ENCODE results near the gene TPSD1.
"Not testable (repeated sequence)": the region's sequence is repeated elsewhere in the genome, so short reads cannot be mapped to it uniquely, and the experiment has no call there.

TPSD1 gene

GRCh38 chr16:1244881-1245280 is 11.0 kb upstream of the TPSD1 start:
- Histone ChIP-seq H3K9ac (ENCODE audit: low read length) (no peak overlapping the region), H3K4me1 (ENCODE audit: control insufficient read depth in 1 of 2, insufficient read depth in 2 of 2, low read length in 2 of 2) (no peaks in the 10 kb centered on the region), H3K14ac (ENCODE audit: low read length) (no peak overlapping the region), H4K8ac (ENCODE audit: low read depth, low read length) (no peak overlapping the region), H2BK120ac (ENCODE audit: insufficient read depth, low read length, poor library complexity) (no peak overlapping the region), H2BK5ac (ENCODE audit: low read depth, low read length, poor library complexity) (no peak overlapping the region), H3K27me3 (ENCODE audit: insufficient read depth, low read length) (no peaks in the 10 kb centered on the region), H3K23ac (ENCODE audit: low read length) (no peak overlapping the region), H2AFZ (ENCODE audit: insufficient read depth, low read length, poor library complexity) (no peak overlapping the region), H3K36me3 (ENCODE audit: control insufficient read depth in 1 of 2, insufficient read depth in 2 of 2, low read length in 2 of 2) (no peaks in the 10 kb centered on the region), H2BK12ac (ENCODE audit: low read length) (no peak overlapping the region), H3K18ac (ENCODE audit: low read length) (no peak overlapping the region), H3K27ac (ENCODE audit: low read depth, low read length) (no peak overlapping the region), H4K91ac (ENCODE audit: low read depth, low read length) (no peak overlapping the region), H3K79me1 (ENCODE audit: low read length) (no peaks in the 10 kb centered on the region), H3K4me2 (ENCODE audit: low read length) (no peak overlapping the region), H3K9me3 (ENCODE audit: insufficient read depth, low read depth, low read length) (peaks cover 6% of the 10 kb centered on the region), H3K79me2 (ENCODE audit: control insufficient read depth, insufficient read depth, low read length, poor library complexity) (no peaks in the 10 kb centered on the region), H3K4ac (ENCODE audit: low read depth, low read length) (no peak overlapping the region), H4K12ac (ENCODE audit: low read depth, low read length) (no peak overlapping the region), H2AK5ac (ENCODE audit: low read length) (no peak overlapping the region), H3K4me3 (ENCODE audit: low read depth, low read length) (no peak overlapping the region)
- peak in 1 of 2 donors; percentile 48 for DNase-seq
- WGBS (ENCODE audit: extremely low coverage, insufficient coverage, insufficient read length) = no CpG with 5 or more reads among the region's 12 CpGs

GRCh38 chr16:1245452-1246020 is 10.3 kb upstream of the TPSD1 start:
- Histone ChIP-seq H3K27ac (ENCODE audit: low read depth, low read length) (no peak overlapping the region), H3K9me3 (ENCODE audit: insufficient read depth, low read depth, low read length) (peaks cover 6% of the 10 kb centered on the region), H2AK5ac (ENCODE audit: low read length) (no peak overlapping the region), H3K23ac (ENCODE audit: low read length) (no peak overlapping the region), H3K36me3 (ENCODE audit: control insufficient read depth in 1 of 2, insufficient read depth in 2 of 2, low read length in 2 of 2) (no peaks in the 10 kb centered on the region), H4K8ac (ENCODE audit: low read depth, low read length) (no peak overlapping the region), H3K79me1 (ENCODE audit: low read length) (no peaks in the 10 kb centered on the region), H3K14ac (ENCODE audit: low read length) (no peak overlapping the region), H3K27me3 (ENCODE audit: insufficient read depth, low read length) (no peaks in the 10 kb centered on the region), H3K79me2 (ENCODE audit: control insufficient read depth, insufficient read depth, low read length, poor library complexity) (no peaks in the 10 kb centered on the region), H3K9ac (ENCODE audit: low read length) (no peak overlapping the region), H3K4ac (ENCODE audit: low read depth, low read length) (no peak overlapping the region), H2AFZ (ENCODE audit: insufficient read depth, low read length, poor library complexity) (no peak overlapping the region), H2BK120ac (ENCODE audit: insufficient read depth, low read length, poor library complexity) (no peak overlapping the region), H2BK5ac (ENCODE audit: low read depth, low read length, poor library complexity) (no peak overlapping the region), H4K12ac (ENCODE audit: low read depth, low read length) (no peak overlapping the region), H3K4me1 (ENCODE audit: control insufficient read depth in 1 of 2, insufficient read depth in 2 of 2, low read length in 2 of 2) (no peaks in the 10 kb centered on the region), H3K4me3 (ENCODE audit: low read depth, low read length) (no peak overlapping the region), H3K4me2 (ENCODE audit: low read length) (no peak overlapping the region), H4K91ac (ENCODE audit: low read depth, low read length) (no peak overlapping the region), H3K18ac (ENCODE audit: low read length) (no peak overlapping the region), H2BK12ac (ENCODE audit: low read length) (no peak overlapping the region)
- no peak for DNase-seq
- no CpG with 5 or more reads among the region's 22 CpGs for WGBS (ENCODE audit: extremely low coverage, insufficient coverage, insufficient read length)

- H2AFZ ChIP-seq (ENCODE audit: insufficient read depth, low read length, poor library complexity); H3K36me3 ChIP-seq (ENCODE audit: control insufficient read depth in 1 of 2, insufficient read depth in 2 of 2, low read length in 2 of 2); H2BK12ac ChIP-seq (ENCODE audit: low read length); H3K79me1 ChIP-seq (ENCODE audit: low read length); H3K9me3 ChIP-seq (ENCODE audit: insufficient read depth, low read depth, low read length); H2AK5ac ChIP-seq (ENCODE audit: low read length); H3K9ac ChIP-seq (ENCODE audit: low read length); DNase-seq; H3K27ac ChIP-seq (ENCODE audit: low read depth, low read length); H3K4me1 ChIP-seq (ENCODE audit: control insufficient read depth in 1 of 2, insufficient read depth in 2 of 2, low read length in 2 of 2); H3K27me3 ChIP-seq (ENCODE audit: insufficient read depth, low read length); H2BK120ac ChIP-seq (ENCODE audit: insufficient read depth, low read length, poor library complexity); H3K4ac ChIP-seq (ENCODE audit: low read depth, low read length); H4K91ac ChIP-seq (ENCODE audit: low read depth, low read length); H3K14ac ChIP-seq (ENCODE audit: low read length); H4K12ac ChIP-seq (ENCODE audit: low read depth, low read length); H3K4me2 ChIP-seq (ENCODE audit: low read length); H4K8ac ChIP-seq (ENCODE audit: low read depth, low read length); H3K18ac ChIP-seq (ENCODE audit: low read length); H2BK5ac ChIP-seq (ENCODE audit: low read depth, low read length, poor library complexity); H3K79me2 ChIP-seq (ENCODE audit: control insufficient read depth, insufficient read depth, low read length, poor library complexity): not testable (repeated sequence)
- peak overlapping the region; percentile 59 for H3K4me3 ChIP-seq (ENCODE audit: low read depth, low read length)
- WGBS (ENCODE audit: extremely low coverage, insufficient coverage, insufficient read length) = no CpG with 5 or more reads among the region's 14 CpGs
- peak overlapping the region; percentile 94 for H3K23ac ChIP-seq (ENCODE audit: low read length)
Measured at GRCh38 chr16:1247903-1248537, 7.8 kb upstream of the TPSD1 start.

GRCh38 chr16:1249031-1249755 is 6.7 kb upstream of the TPSD1 start:
- H2BK5ac ChIP-seq (ENCODE audit: low read depth, low read length, poor library complexity); H3K4ac ChIP-seq (ENCODE audit: low read depth, low read length); H3K4me2 ChIP-seq (ENCODE audit: low read length); H4K12ac ChIP-seq (ENCODE audit: low read depth, low read length); H3K27me3 ChIP-seq (ENCODE audit: insufficient read depth, low read length); H2BK120ac ChIP-seq (ENCODE audit: insufficient read depth, low read length, poor library complexity); H2AFZ ChIP-seq (ENCODE audit: insufficient read depth, low read length, poor library complexity); H2AK5ac ChIP-seq (ENCODE audit: low read length); H4K91ac ChIP-seq (ENCODE audit: low read depth, low read length); H3K9me3 ChIP-seq (ENCODE audit: insufficient read depth, low read depth, low read length); H3K4me1 ChIP-seq (ENCODE audit: control insufficient read depth in 1 of 2, insufficient read depth in 2 of 2, low read length in 2 of 2); DNase-seq; H3K18ac ChIP-seq (ENCODE audit: low read length); H4K8ac ChIP-seq (ENCODE audit: low read depth, low read length); H3K79me2 ChIP-seq (ENCODE audit: control insufficient read depth, insufficient read depth, low read length, poor library complexity); H3K36me3 ChIP-seq (ENCODE audit: control insufficient read depth in 1 of 2, insufficient read depth in 2 of 2, low read length in 2 of 2); H3K14ac ChIP-seq (ENCODE audit: low read length); H3K23ac ChIP-seq (ENCODE audit: low read length); H3K4me3 ChIP-seq (ENCODE audit: low read depth, low read length); H3K79me1 ChIP-seq (ENCODE audit: low read length); H3K27ac ChIP-seq (ENCODE audit: low read depth, low read length); H2BK12ac ChIP-seq (ENCODE audit: low read length); H3K9ac ChIP-seq (ENCODE audit: low read length): not testable (repeated sequence)
- WGBS (ENCODE audit: extremely low coverage, insufficient coverage, insufficient read length) = no CpG with 5 or more reads among the region's 43 CpGs

Data from trophoblast cell (in vitro differentiated cells and primary cell).